Small intestine (tissue), 7 donors: ENCODE data around the gene HSD17B14. TPM values are rescaled to one million over a fixed set of nuclear protein-coding genes. Genes with fewer than 3 reads are reported as not detected.
"Not testable (repeated sequence)": the region's sequence is repeated elsewhere in the genome, so short reads cannot be mapped to it uniquely, and the experiment has no call there.

ENCODE experiments used
- DNase-seq, 2 donors: peaks; one replicate each; pipeline versions ENCODE4 v3.0.0 to v3.0.0-alpha.2; 2013
- FAIRE-seq: peaks from 2 replicates; lab custom pipeline; 2012; peaks lifted over from hg19 to GRCh38; lab: Jason Lieb, UNC
- H3K27ac ChIP-seq, 3 donors: one replicate each; pipeline ENCODE4 v1.5.1; 2013; ENCODE audit warnings: low read length in 2 of 3, mild to moderate bottlenecking in 2 of 3, control low read depth in 1 of 3, inconsistent platforms in 1 of 3, low read depth in 1 of 3, moderate library complexity in 1 of 3
- H3K27me3 ChIP-seq, 3 donors: one replicate each; pipeline ENCODE4 v1.6.1; 2013; ENCODE audit warnings: low read length in 3 of 3, inconsistent platforms in 1 of 3; ENCODE audit not compliant: control insufficient read depth in 3 of 3, insufficient read depth in 3 of 3
- H3K36me3 ChIP-seq, 3 donors: one replicate each; pipeline ENCODE4 v1.6.1; 2013; ENCODE audit warnings: low read length in 3 of 3, inconsistent platforms in 1 of 3, low read depth in 1 of 3, mild to moderate bottlenecking in 1 of 3, moderate library complexity in 1 of 3; ENCODE audit not compliant: control insufficient read depth in 3 of 3, insufficient read depth in 2 of 3
- H3K4me1 ChIP-seq, 3 donors: one replicate each; pipeline ENCODE4 v1.6.1; 2013; ENCODE audit warnings: low read length in 2 of 3, inconsistent platforms in 1 of 3, low read depth in 1 of 3, mild to moderate bottlenecking in 1 of 3, moderate library complexity in 1 of 3; ENCODE audit not compliant: control insufficient read depth in 3 of 3, insufficient read depth in 2 of 3
- H3K4me3 ChIP-seq, 3 donors: one replicate each; pipeline ENCODE4 v1.5.1; 2013; ENCODE audit warnings: low read length in 3 of 3, control low read depth in 1 of 3, inconsistent platforms in 1 of 3, low read depth in 1 of 3, mild to moderate bottlenecking in 1 of 3, moderate library complexity in 1 of 3
- H3K9me3 ChIP-seq, 2 donors: one replicate each; pipeline ENCODE4 v1.6.1; 2013; ENCODE audit warnings: low read depth in 1 of 2, low read length in 1 of 2; ENCODE audit not compliant: control insufficient read depth in 2 of 2, insufficient read depth in 1 of 2
- WGBS, 3 donors: extraction: QIAGEN DNeasy Blood & Tissue Kit; methylation state at CpG; one replicate each; pipeline ENCODE4 v1.1.7; 2013; 5-methylcytosine and 5-hydroxymethylcytosine counted together
- polyA plus RNA-seq, 4 donors: library from polyadenylated mRNA; stranded (reverse) in 3 of 4; unstranded in 1 of 4; fragments of 200-250 nt in 3 of 4; fragments of 120-200 nt in 1 of 4; gene quantifications; one replicate each; pipeline versions ENCODE4 v1.2.1 to v1.2.3, GENCODE V29; 2013
- donor health status: healthy with polysubstance abuse.
- donor health status: control.
- donor health status: control.
- donor health status: Bipolar disorder and iron deficiency.
- donor health status: healthy.

Gene HSD17B14
- polyA plus RNA-seq, 4 donors, result 4.4 to 102 (median 11.6) TPM; not detected in 1

DNA sequence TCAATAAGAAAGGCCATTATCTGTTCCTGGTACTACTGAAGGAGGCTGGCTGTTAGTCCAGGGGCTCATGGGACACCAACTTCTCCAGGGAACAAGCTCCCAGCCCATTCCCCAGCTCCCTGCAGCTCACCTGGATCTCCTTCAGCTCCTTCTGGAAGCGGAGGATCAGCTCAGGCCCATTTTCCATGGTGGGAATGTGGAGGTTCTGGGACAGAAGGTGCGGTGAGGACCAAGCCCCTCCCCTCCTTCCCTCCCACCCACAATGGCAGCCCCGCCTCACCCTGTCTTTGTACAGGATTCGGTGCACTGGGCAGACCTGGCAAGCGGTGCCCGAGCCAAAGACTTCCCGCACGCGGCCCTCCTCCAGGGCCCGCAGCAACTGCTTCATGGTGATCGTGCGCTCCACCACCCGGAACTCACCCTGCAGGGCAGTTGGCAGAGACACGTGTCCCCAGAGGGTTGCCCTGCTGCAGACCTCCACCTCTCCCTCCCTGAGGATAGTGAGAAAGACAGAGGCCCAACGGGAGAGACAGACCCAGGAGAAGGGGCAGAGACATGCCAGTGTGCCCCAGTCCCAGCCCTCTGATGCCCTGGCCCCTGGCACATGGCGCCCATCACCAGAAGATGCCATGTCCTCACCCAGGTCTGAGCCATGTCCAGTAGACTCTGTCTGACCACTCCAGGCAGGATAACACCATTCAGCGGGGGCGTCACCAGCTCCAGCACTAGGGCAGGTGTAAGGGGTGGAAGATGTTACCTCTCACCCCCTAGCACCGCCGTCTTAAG lies 39.8 kb downstream of the HSD17B14 start:
- H3K27ac ChIP-seq, result peak overlapping the region in 2 of 3 donors; percentile 83 to 94

DNA sequence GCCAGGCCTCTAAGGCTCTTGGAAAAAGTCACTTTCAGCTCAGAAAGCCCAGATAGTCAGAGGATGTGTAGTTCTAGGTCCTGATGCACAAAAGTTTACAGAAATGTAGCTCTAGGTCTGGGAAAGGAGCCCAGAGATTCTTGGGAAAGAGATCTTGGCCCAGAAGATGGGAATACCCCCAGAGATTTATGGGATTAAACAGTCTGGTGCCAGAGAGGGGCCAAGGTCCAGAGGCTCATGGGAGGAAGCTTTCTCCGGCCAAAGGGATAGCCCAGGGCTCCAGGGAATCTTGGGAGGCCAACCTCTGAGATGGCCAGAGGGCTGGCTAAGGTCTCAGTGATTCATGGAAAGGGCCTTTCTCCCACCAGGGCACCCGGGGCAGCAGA lies 40.6 kb downstream of the HSD17B14 start:
- H3K9me3 ChIP-seq, result no peaks in the 10 kb centered on the region
- FAIRE-seq (no peak), DNase-seq (no peak)
- no peaks in the 10 kb centered on the region for H3K27me3 ChIP-seq
- WGBS, 3 donors, result 46 to 52% (median 47%) methylated on average over 2 of the region's 2 CpGs
- H3K27ac ChIP-seq, result peak overlapping the region in 2 of 3 donors; percentile 83 to 94
- H3K4me1 ChIP-seq, result peaks cover 0 to 16% (median 0%) of the 10 kb centered on the region in 3 donors
- H3K36me3 ChIP-seq, result peaks cover 0 to 53% (median 0%) of the 10 kb centered on the region in 3 donors
- H3K4me3 ChIP-seq, result no peak overlapping the region

More for the DNA sequence above, 39.8 kb downstream of the HSD17B14 start:
- no peak for DNase-seq
- Histone ChIP-seq H3K9me3 (no peaks in the 10 kb centered on the region), H3K36me3 (peaks cover 0 to 57% (median 0%) of the 10 kb centered on the region in 3 donors), H3K4me1 (peaks cover 0 to 16% (median 0%) of the 10 kb centered on the region in 3 donors), H3K27me3 (no peaks in the 10 kb centered on the region), H3K4me3 (no peak overlapping the region)
- 88 to 92% (median 92%) methylated on average over 12 to 20 of the region's 20 CpGs for WGBS, 3 donors
- FAIRE-seq, result no peak

DNA sequence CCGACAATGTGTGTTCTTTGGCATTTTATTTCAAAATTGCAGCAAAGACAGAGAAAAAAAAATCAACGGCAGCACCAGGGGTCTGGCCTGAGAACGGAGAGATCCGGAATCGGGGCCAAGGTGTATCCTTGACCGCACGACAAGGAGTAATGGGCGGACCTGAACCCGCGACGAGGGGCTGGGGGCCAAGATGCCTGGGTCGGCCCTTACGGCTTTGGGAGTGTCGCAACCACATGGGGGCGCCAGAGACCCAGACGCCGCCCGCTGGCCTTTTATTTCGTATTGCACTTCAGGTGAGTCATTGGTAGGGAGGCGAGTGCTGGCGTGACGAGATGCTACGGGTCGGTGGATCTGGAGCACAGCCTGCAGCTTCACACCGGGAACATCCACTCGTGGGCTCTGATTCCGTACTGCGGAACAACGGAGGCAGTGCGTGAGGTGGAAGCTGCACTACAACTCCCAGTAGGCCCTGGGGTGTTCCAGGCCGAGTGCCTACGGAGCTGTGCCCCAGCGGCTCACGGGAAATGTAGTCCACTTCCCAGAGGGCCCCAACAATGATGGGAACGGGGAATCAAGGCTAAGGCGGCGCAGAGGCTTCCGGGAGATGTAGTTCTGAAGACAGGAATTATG lies 41.1 kb downstream of the HSD17B14 start:
- FAIRE-seq (no peak), DNase-seq (peak; percentile 93 to 97)
- Histone ChIP-seq H3K4me1 (peaks cover 0 to 16% (median 0%) of the 10 kb centered on the region in 3 donors), H3K27me3 (no peaks in the 10 kb centered on the region), H3K9me3 (no peaks in the 10 kb centered on the region), H3K4me3 (peak overlapping the region; percentile 40 to 65 (median 46)), H3K36me3 (peaks cover 0 to 49% (median 0%) of the 10 kb centered on the region in 3 donors), H3K27ac (peak overlapping the region; percentile 24 to 94 (median 83))
- 1 to 2% (median 2%) methylated on average over 38 of the region's 38 CpGs for WGBS, 3 donors

DNA sequence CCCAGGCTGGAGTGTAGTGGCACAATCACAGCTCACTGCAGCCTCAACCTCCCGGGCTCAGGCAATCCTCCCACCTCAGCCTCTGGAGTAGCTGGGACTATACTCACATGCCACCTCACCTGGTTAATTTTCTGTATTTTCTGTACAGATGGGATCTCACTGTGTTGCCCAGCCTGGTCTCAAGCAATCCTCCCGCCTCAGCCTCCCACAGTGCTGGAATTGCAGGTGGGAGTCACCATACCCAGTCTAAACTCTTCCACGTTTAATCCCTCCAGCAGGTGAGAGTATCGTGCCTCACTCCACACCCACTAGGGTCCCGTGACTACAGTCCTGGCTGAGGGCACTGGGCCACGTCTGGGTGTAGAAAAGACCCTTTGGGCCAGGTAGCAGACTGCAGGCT lies 42.0 kb downstream of the HSD17B14 start:
- H3K27me3 ChIP-seq, result no peaks in the 10 kb centered on the region
- FAIRE-seq (no peak), DNase-seq (no peak)
- no peak overlapping the region for H3K4me3 ChIP-seq
- H3K4me1 ChIP-seq, result peaks cover 0 to 16% (median 0%) of the 10 kb centered on the region in 3 donors
- H3K36me3 ChIP-seq, result peaks cover 0 to 41% (median 0%) of the 10 kb centered on the region in 3 donors
- H3K27ac ChIP-seq, result no peak overlapping the region
- H3K9me3 ChIP-seq, result no peaks in the 10 kb centered on the region
- WGBS, 3 donors, result 77 to 87% (median 82%) methylated on average over 6 of the region's 6 CpGs

DNA sequence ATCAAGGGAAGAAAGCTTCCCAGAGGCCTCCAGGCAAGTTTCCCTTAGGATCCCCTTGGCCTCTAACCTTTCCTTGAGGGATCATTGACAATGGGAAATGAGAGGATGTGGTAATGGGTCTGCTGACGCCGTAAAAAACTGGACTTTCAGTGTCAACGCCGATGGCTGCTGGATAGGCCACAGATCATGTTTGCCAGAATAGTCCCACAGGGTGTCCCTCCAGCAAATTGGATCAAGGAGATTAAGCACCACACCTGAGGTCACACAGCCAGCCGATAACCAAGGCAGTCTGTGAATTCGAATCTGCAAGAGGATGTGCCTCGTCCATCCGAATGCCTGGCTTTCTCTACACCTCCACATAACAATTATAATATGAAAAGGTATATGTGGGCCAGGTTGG lies 43.0 kb downstream of the HSD17B14 start:
- H3K36me3 ChIP-seq, result peaks cover 0 to 32% (median 0%) of the 10 kb centered on the region in 3 donors
- no peaks in the 10 kb centered on the region for H3K9me3 ChIP-seq
- peaks cover 0 to 16% (median 0%) of the 10 kb centered on the region in 3 donors for H3K4me1 ChIP-seq
- no peaks in the 10 kb centered on the region for H3K27me3 ChIP-seq
- FAIRE-seq (no peak), DNase-seq (no peak)
- no peak overlapping the region for H3K4me3 ChIP-seq
- 74 to 86% (median 75%) methylated on average over 8 of the region's 8 CpGs for WGBS, 3 donors
- H3K27ac ChIP-seq, result no peak overlapping the region

DNA sequence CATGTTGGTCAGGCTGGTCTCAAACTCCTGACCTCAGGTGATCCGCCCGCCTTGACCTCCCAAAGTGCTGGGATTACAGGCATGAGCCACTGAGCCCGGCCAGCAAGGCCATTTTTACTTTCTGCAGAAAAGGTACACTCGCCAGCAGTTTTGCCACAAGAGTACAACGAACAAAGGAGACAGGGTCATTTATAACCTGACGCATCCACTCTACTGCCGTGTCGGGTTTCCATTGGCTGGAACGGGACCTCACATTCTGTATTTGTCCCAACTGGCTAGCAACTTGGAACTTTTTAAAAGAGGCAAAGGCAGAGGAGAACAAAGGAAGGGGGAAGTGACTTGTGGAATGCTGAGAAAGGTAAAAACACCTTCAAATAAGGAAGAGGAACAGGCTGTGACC lies 49.0 kb downstream of the HSD17B14 start:
- H3K4me1 ChIP-seq, DNase-seq, H3K4me3 ChIP-seq, H3K27me3 ChIP-seq, FAIRE-seq, H3K36me3 ChIP-seq, H3K27ac ChIP-seq, H3K9me3 ChIP-seq: not testable (repeated sequence)
- 87 to 89% (median 88%) methylated on average over 9 of the region's 9 CpGs for WGBS, 3 donors

DNA sequence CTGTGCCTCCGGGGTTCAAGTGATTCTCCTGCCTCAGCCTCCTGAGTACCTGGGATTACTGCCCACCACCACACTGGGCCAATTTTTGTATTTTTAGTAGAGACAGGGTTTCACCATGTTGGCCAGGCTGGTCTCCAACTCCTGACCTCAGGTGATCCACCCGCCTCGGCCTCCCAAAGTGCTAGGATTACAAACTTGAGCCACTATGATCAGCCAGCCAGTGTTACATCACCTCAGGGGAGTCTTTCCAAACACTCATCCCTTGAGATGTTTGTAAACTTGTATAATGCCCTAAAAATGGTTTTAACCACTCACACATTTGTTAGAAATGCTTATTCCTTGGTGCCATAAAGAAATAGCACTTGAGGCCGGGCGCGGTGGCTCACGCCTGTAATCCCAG lies 49.9 kb downstream of the HSD17B14 start:
- peaks cover 0 to 12% (median 3%) of the 10 kb centered on the region in 3 donors for H3K4me1 ChIP-seq
- H3K4me3 ChIP-seq, FAIRE-seq, H3K36me3 ChIP-seq, H3K9me3 ChIP-seq, H3K27ac ChIP-seq, DNase-seq, H3K27me3 ChIP-seq: not testable (repeated sequence)
- 86 to 94% (median 91%) methylated on average over 7 of the region's 7 CpGs for WGBS, 3 donors

DNA sequence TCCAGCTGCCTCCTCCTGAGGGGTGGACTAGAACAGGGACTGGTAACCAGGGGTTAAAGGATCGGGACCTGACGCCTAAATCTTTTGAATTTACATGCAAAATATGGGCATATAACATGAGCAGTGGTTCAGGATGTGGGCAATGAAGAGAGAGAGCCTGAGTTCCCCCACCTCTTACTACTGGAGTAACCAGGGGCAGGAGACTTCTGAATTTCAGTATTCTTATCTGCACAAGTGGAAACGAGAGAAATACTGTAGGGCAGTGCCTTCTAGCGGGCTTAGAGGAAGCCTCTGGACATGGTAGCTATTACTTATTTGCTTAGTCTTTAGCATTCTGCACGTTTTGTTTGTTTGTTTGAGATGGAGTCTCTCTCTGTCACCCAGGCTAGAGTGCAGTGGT lies 51.8 kb downstream of the HSD17B14 start:
- peak in 1 of 2 donors; percentile 27 for DNase-seq
- no peak for FAIRE-seq
- peaks cover 0 to 24% (median 9%) of the 10 kb centered on the region in 3 donors for H3K4me1 ChIP-seq
- peaks cover 0 to 3% (median 0%) of the 10 kb centered on the region in 3 donors for H3K27me3 ChIP-seq
- H3K9me3 ChIP-seq, result peaks cover 0 to 2% of the 10 kb centered on the region in 2 donors
- no peaks in the 10 kb centered on the region for H3K36me3 ChIP-seq
- no peak overlapping the region for H3K27ac ChIP-seq
- no peak overlapping the region for H3K4me3 ChIP-seq
- 30 to 57% (median 36%) methylated on average over 5 of the region's 5 CpGs for WGBS, 3 donors
